HEK293 (cell line): ENCODE measurements around the gene COL17A1.

Experiments used
- EGR2 ChIP-seq: fragments of 450-650 bp; formaldehyde crosslinking; IDR thresholded peaks from 2 replicates; pipeline ENCODE4 v1.5.1; 2016; ENCODE audit warnings: low read depth, missing biosample characterization, missing genetic modification characterization
- ELK4 ChIP-seq: IDR thresholded peaks from 2 replicates; pipeline ENCODE4 v1.6.1; 2011; ENCODE audit warnings: mild to moderate bottlenecking, low read depth, low read length, borderline replicate concordance
- GFI1B ChIP-seq: fragments of 450-650 bp; formaldehyde crosslinking; IDR thresholded peaks from 2 replicates; pipeline ENCODE4 v1.5.1; 2016; ENCODE audit warnings: missing biosample characterization, missing genetic modification characterization
- GLI2 ChIP-seq: fragments of 450-650 bp; formaldehyde crosslinking; IDR thresholded peaks from 2 replicates; pipeline ENCODE4; 2017; ENCODE audit warnings: missing biosample characterization, missing genetic modification characterization, low read depth, borderline replicate concordance
- ZBTB17 ChIP-seq: fragments of 450-650 bp; formaldehyde crosslinking; IDR thresholded peaks from 2 replicates; pipeline ENCODE4 v1.5.1; 2016; ENCODE audit warnings: missing biosample characterization, missing genetic modification characterization
- ZEB2 ChIP-seq: fragments of 450-650 bp; formaldehyde crosslinking; IDR thresholded peaks from 2 replicates; pipeline ENCODE4 v1.5.1; 2016; ENCODE audit warnings: missing biosample characterization, missing genetic modification characterization
- ZNF274 ChIP-seq, 2 experiments: fragments of 200-500 bp in 1 of 2; fragments of 450-650 bp in 1 of 2; sonication (Bioruptor generic) in 1 of 2; formaldehyde crosslinking in 1 of 2; IDR thresholded peaks; 2 replicates each; pipeline versions ENCODE4 v1.5.1 to v1.6.1; 2014 to 2016; ENCODE audit warnings: borderline replicate concordance in 1 of 2, inconsistent platforms in 1 of 2, low read length in 1 of 2, missing biosample characterization in 1 of 2, missing genetic modification characterization in 1 of 2
- ZNF292 ChIP-seq: fragments of 450-650 bp; formaldehyde crosslinking; IDR thresholded peaks from 2 replicates; pipeline ENCODE4 v1.5.1; 2016; ENCODE audit warnings: low read depth, missing biosample characterization, missing genetic modification characterization, borderline replicate concordance
- ZNF311 ChIP-seq: fragments of 450-650 bp; formaldehyde crosslinking; IDR thresholded peaks from 2 replicates; pipeline ENCODE4 v1.5.1; 2017; ENCODE audit warnings: missing biosample characterization, missing genetic modification characterization, borderline replicate concordance
- ZNF324 ChIP-seq: fragments of 450-650 bp; formaldehyde crosslinking; IDR thresholded peaks from 2 replicates; pipeline ENCODE4 v1.5.1; 2016; ENCODE audit warnings: missing biosample characterization, missing genetic modification characterization
- ZNF366 ChIP-seq: fragments of 450-650 bp; formaldehyde crosslinking; conservative IDR thresholded peaks from 2 replicates; pipeline ENCODE4 v1.5.1; 2016; ENCODE audit warnings: missing biosample characterization, missing genetic modification characterization
- ZNF391 ChIP-seq: fragments of 450-650 bp; formaldehyde crosslinking; IDR thresholded peaks from 2 replicates; pipeline ENCODE4 v1.5.1; 2016; ENCODE audit warnings: low read depth, missing biosample characterization, missing genetic modification characterization, borderline replicate concordance
- ZNF423 ChIP-seq: fragments of 450-650 bp; formaldehyde crosslinking; IDR thresholded peaks from 2 replicates; pipeline ENCODE4 v1.5.1; 2016; ENCODE audit warnings: missing biosample characterization, missing genetic modification characterization
- ZNF48 ChIP-seq: fragments of 450-650 bp; formaldehyde crosslinking; IDR thresholded peaks from 2 replicates; pipeline ENCODE4 v1.5.1; 2016; ENCODE audit warnings: missing biosample characterization, missing genetic modification characterization
- ZNF521 ChIP-seq: fragments of 450-650 bp; formaldehyde crosslinking; IDR thresholded peaks from 2 replicates; pipeline ENCODE4 v1.5.1; 2017; ENCODE audit warnings: missing biosample characterization, mild to moderate bottlenecking, missing genetic modification characterization
- ZNF561 ChIP-seq: fragments of 450-650 bp; IDR thresholded peaks from 2 replicates; pipeline ENCODE4 v1.5.1; 2018; ENCODE audit warnings: missing biosample characterization, missing genetic modification characterization, borderline replicate concordance
- ZNF629 ChIP-seq: fragments of 450-650 bp; formaldehyde crosslinking; IDR thresholded peaks from 2 replicates; pipeline ENCODE4 v1.5.1; 2017; ENCODE audit warnings: missing biosample characterization, missing genetic modification characterization
- ZNF654 ChIP-seq: fragments of 450-650 bp; formaldehyde crosslinking; IDR thresholded peaks from 2 replicates; pipeline ENCODE4 v1.5.1; 2016; ENCODE audit warnings: low read depth, missing biosample characterization, missing genetic modification characterization
- ZNF701 ChIP-seq: fragments of 450-650 bp; formaldehyde crosslinking; IDR thresholded peaks from 2 replicates; pipeline ENCODE4 v1.5.1; 2016; ENCODE audit warnings: missing biosample characterization, missing genetic modification characterization
- ZNF76 ChIP-seq: fragments of 450-650 bp; formaldehyde crosslinking; IDR thresholded peaks from 2 replicates; pipeline ENCODE4; 2016; ENCODE audit warnings: low read depth, missing biosample characterization, missing genetic modification characterization, borderline replicate concordance
- ZNF792 ChIP-seq: fragments of 450-650 bp; formaldehyde crosslinking; IDR thresholded peaks from 2 replicates; pipeline ENCODE4 v1.5.1; 2016; ENCODE audit warnings: missing biosample characterization, missing genetic modification characterization
- ZSCAN23 ChIP-seq: fragments of 450-650 bp; formaldehyde crosslinking; IDR thresholded peaks from 2 replicates; pipeline ENCODE4 v1.5.1; 2016; ENCODE audit warnings: missing biosample characterization, missing genetic modification characterization
- TF ChIP-seq, protein P1 (sequence below): fragments of 450-650 bp; formaldehyde crosslinking; conservative IDR thresholded peaks from 2 replicates; pipeline ENCODE4 v1.5.1; 2016; ENCODE audit warnings: low read depth, missing biosample characterization, missing genetic modification characterization
- TF ChIP-seq, protein P2 (sequence below): fragments of 450-650 bp; IDR thresholded peaks from 2 replicates; pipeline ENCODE4 v1.5.1; 2018; ENCODE audit warnings: missing biosample characterization, mild to moderate bottlenecking, missing genetic modification characterization
- TF ChIP-seq, protein P3 (sequence below): fragments of 450-650 bp; formaldehyde crosslinking; IDR thresholded peaks from 2 replicates; pipeline ENCODE4 v1.5.1; 2017; ENCODE audit warnings: missing biosample characterization, missing genetic modification characterization
- TF ChIP-seq, protein P4 (sequence below): fragments of 450-650 bp; formaldehyde crosslinking; IDR thresholded peaks from 2 replicates; pipeline ENCODE4 v1.5.1; 2016; ENCODE audit warnings: missing biosample characterization, missing genetic modification characterization

Gene COL17A1

DNA sequence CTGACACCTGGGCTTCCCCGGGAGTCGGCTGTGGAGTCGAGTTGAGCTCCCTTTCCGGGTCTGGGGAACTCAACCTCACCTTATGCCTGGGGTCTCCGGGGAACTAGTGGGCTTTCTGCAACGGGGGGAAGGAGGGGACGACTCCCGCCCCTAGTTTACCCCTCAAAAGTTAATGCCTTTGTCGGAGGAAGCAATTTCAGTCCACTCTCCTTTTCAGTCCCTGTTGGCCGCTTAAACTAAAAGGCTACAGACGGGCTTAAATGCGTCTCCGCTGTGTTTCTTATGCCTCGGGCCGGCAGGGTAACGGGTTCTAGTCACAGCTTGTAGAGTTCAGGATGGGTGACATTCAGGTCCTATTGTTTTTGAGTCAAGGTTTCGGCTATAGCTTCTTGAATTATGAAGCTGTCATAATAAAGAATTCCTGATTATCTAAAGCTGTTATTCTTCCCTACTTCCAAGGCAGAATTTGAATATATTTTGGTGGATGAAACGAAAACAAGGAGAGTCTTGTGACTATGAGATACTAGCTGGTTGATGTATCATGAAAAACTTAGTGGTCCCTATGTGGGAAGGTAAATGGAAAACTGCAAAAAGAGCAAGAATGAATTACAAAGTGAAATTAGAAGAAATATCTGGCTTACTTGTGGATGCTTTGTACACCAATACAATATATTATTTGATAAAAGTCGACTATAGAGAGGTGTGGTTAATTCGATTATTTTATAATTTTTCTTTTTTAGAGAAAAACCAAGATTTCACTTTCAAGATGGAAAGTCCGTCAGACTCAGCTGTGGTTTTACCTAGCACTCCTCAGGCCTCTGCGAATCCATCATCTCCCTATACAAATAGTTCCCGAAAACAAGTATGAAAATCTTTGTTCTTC, 36.8 kb upstream of the COL17A1 start (continued):
- TF ChIP-seq, protein P1, sequence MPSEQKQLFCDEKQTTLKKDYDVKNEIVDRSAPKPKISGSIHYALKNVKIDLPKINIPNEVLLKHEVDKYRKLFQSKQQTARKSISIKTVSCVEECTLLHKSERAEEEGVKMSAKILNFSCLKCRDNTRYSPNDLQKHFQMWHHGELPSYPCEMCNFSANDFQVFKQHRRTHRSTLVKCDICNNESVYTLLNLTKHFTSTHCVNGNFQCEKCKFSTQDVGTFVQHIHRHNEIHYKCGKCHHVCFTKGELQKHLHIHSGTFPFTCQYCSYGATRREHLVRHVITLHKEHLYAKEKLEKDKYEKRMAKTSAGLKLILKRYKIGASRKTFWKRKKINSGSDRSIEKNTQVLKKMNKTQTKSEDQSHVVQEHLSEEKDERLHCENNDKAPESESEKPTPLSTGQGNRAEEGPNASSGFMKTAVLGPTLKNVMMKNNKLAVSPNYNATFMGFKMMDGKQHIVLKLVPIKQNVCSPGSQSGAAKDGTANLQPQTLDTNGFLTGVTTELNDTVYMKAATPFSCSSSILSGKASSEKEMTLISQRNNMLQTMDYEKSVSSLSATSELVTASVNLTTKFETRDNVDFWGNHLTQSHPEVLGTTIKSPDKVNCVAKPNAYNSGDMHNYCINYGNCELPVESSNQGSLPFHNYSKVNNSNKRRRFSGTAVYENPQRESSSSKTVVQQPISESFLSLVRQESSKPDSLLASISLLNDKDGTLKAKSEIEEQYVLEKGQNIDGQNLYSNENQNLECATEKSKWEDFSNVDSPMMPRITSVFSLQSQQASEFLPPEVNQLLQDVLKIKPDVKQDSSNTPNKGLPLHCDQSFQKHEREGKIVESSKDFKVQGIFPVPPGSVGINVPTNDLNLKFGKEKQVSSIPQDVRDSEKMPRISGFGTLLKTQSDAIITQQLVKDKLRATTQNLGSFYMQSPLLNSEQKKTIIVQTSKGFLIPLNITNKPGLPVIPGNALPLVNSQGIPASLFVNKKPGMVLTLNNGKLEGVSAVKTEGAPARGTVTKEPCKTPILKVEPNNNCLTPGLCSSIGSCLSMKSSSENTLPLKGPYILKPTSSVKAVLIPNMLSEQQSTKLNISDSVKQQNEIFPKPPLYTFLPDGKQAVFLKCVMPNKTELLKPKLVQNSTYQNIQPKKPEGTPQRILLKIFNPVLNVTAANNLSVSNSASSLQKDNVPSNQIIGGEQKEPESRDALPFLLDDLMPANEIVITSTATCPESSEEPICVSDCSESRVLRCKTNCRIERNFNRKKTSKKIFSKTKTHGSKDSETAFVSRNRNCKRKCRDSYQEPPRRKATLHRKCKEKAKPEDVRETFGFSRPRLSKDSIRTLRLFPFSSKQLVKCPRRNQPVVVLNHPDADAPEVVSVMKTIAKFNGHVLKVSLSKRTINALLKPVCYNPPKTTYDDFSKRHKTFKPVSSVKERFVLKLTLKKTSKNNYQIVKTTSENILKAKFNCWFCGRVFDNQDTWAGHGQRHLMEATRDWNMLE (tag by site-specific recombination) = peak; percentile 38; the same call in 1 of the 2 replicates
- TF ChIP-seq ZNF792 (tag by site-specific recombination) (no peak), ZNF701 (tag by site-specific recombination) (no peak), GFI1B (0 out of 2 replicates have a peak, but pooled peaks have one; percentile 17), ZNF391 (tag by site-specific recombination) (no peak; the same call in 1 of the 2 replicates), ZNF521 (tag by site-specific recombination) (no peak), GLI2 (no peak), ZNF629 (tag by site-specific recombination) (no peak), ZNF324 (tag by site-specific recombination) (0 out of 2 replicates have a peak, but pooled peaks have one; percentile 6), ZNF48 (tag by site-specific recombination) (no peak), EGR2 (tag by site-specific recombination) (no peak), ELK4 (no peak), ZBTB17 (tag by site-specific recombination) (no peak), ZNF76 (tag by site-specific recombination) (0 out of 2 replicates have a peak, but pooled peaks have one; percentile 8), ZNF311 (tag by site-specific recombination) (no peak), ZSCAN23 (tag by site-specific recombination) (no peak), ZEB2 (tag by site-specific recombination) (no peak; the same call in 1 of the 2 replicates), ZNF561 (tag by site-specific recombination) (peak; percentile 93), ZNF274 (IDR thresholded peaks at IDR 0.05; ENCODE audit: low read length) (no peak), ZNF274 (tag by site-specific recombination; IDR thresholded peaks at IDR 0.05; ENCODE audit: borderline replicate concordance) (no peak), ZNF292 (no peak), ZNF366 (tag by site-specific recombination) (peak; percentile 46; the same call in 1 of the 2 replicates), ZNF423 (tag by site-specific recombination) (no peak), ZNF654 (tag by site-specific recombination) (no peak)
- TF ChIP-seq, protein P2, sequence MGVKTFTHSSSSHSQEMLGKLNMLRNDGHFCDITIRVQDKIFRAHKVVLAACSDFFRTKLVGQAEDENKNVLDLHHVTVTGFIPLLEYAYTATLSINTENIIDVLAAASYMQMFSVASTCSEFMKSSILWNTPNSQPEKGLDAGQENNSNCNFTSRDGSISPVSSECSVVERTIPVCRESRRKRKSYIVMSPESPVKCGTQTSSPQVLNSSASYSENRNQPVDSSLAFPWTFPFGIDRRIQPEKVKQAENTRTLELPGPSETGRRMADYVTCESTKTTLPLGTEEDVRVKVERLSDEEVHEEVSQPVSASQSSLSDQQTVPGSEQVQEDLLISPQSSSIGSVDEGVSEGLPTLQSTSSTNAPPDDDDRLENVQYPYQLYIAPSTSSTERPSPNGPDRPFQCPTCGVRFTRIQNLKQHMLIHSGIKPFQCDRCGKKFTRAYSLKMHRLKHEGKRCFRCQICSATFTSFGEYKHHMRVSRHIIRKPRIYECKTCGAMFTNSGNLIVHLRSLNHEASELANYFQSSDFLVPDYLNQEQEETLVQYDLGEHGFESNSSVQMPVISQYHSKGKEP (tag by site-specific recombination) = no peak
- TF ChIP-seq, protein P3, sequence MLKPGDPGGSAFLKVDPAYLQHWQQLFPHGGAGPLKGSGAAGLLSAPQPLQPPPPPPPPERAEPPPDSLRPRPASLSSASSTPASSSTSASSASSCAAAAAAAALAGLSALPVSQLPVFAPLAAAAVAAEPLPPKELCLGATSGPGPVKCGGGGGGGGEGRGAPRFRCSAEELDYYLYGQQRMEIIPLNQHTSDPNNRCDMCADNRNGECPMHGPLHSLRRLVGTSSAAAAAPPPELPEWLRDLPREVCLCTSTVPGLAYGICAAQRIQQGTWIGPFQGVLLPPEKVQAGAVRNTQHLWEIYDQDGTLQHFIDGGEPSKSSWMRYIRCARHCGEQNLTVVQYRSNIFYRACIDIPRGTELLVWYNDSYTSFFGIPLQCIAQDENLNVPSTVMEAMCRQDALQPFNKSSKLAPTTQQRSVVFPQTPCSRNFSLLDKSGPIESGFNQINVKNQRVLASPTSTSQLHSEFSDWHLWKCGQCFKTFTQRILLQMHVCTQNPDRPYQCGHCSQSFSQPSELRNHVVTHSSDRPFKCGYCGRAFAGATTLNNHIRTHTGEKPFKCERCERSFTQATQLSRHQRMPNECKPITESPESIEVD (tag by site-specific recombination) = no peak
- TF ChIP-seq, protein P4, sequence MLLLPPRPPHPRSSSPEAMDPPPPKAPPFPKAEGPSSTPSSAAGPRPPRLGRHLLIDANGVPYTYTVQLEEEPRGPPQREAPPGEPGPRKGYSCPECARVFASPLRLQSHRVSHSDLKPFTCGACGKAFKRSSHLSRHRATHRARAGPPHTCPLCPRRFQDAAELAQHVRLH (tag by site-specific recombination) = no peak
